ENCODE results near the gene SRMS.

SRMS gene

DNA sequence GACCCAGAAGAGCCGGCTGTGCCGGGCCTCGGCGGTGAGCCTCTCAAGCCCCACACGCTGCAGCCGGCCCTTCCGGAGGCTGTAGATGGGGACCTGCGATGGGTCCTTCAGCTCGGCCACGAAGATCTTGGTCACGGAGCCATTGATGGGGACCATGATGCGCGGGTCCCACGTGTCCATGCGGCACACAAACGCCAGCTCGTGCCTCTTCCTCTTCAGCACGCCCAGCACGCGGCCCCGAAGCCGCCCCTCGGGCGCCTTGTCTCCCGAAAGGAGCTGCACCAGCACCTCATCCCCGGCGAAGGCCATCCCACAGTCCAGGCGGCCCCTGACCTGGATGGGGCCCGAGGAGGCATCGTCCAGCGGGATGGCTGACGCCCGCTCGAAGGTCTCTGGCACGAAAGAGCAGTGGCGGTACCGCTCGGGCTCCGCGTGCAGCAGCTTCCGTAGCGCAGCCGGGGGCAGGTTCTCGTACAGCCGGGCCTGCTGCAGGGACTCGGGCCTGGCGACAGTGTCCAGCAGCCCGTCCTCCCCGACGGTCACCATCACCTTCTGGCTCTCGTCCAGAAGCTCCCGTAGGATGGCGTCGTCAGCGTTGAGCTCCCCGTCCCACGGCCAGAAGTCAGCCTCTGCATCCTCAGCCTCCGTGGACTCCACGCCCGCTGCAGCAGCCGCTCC lies 17.6 kb upstream of the SRMS start:
- Histone ChIP-seq H3K9me2 (replicated peaks; ENCODE audit: insufficient read depth, low read length) (no peaks in the 10 kb centered on the region), H4K20me1 (ENCODE audit: low read depth, low read length) (no peaks in the 10 kb centered on the region), H3K4me3 (ENCODE audit: insufficient read depth, low read length, poor library complexity, severe bottlenecking) (no peak overlapping the region), H3K9me3 (ENCODE audit: insufficient read depth, low read length) (no peaks in the 10 kb centered on the region), H3K4me2 (ENCODE audit: low read depth, low read length, poor library complexity, severe bottlenecking) (no peak overlapping the region), H3F3A (ENCODE audit: insufficient read depth) (no peaks in the 10 kb centered on the region), H3K27me3 (ENCODE audit: low read length) (no peaks in the 10 kb centered on the region), H3K79me2 (ENCODE audit: insufficient read depth, low read length) (no peaks in the 10 kb centered on the region), H2AFZ (ENCODE audit: low read depth, low read length, severe bottlenecking) (no peak overlapping the region), H3K36me3 (ENCODE audit: low read length) (no peaks in the 10 kb centered on the region), H3K27ac (ENCODE audit: low read depth, low read length) (no peak overlapping the region), H3K9ac (ENCODE audit: low read length) (no peak overlapping the region)
- TF ChIP-seq EZH2phosphoT487 (conservative IDR thresholded peaks at IDR 0.05; ENCODE audit: low read length) = no peak
- TF ChIP-seq, protein P1, sequence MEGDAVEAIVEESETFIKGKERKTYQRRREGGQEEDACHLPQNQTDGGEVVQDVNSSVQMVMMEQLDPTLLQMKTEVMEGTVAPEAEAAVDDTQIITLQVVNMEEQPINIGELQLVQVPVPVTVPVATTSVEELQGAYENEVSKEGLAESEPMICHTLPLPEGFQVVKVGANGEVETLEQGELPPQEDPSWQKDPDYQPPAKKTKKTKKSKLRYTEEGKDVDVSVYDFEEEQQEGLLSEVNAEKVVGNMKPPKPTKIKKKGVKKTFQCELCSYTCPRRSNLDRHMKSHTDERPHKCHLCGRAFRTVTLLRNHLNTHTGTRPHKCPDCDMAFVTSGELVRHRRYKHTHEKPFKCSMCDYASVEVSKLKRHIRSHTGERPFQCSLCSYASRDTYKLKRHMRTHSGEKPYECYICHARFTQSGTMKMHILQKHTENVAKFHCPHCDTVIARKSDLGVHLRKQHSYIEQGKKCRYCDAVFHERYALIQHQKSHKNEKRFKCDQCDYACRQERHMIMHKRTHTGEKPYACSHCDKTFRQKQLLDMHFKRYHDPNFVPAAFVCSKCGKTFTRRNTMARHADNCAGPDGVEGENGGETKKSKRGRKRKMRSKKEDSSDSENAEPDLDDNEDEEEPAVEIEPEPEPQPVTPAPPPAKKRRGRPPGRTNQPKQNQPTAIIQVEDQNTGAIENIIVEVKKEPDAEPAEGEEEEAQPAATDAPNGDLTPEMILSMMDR (IDR thresholded peaks at IDR 0.05; ENCODE audit: insufficient read depth, low read length, poor library complexity, severe bottlenecking) = no peak

DNA sequence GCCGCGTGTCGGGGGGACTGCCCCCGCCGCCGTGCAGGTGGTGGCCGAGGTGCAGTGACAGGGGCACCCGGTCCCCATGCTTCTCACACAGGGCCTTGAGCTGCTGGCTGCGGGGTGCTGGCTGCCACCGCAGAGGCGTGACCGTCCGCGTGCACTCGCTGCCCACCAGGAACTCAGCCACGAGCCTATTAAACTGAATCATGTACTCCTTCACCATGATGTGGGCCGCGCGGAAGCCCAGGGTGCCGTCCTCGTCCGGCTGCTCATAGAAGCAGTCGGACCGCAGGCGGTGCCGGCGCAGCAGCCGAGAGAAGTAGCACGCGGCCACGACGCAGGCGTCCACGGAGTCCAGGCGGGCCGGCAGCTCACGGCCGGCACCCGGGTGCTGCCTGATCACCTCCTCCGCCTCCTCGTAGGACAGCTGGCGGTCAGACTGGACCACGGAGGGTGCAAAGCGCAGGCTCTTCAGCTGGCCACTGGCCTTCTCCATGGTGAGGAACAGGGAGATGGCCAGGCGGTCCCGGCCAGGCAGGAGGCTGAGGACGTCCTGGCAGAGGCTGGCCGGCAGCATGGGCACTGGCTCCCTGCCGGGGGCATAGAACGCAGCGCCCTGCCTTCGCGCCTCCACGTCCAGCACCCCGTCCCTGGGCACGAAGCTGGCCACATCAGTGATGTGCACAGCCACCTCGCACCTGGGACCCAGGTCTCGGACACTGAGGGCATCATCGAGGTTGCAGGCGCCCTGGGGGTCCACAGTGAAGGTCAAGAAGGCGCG lies 16.7 kb upstream of the SRMS start:
- no peaks in the 10 kb centered on the region for H3F3A ChIP-seq (ENCODE audit: insufficient read depth)
- no peaks in the 10 kb centered on the region for H4K20me1 ChIP-seq (ENCODE audit: low read depth, low read length)
- no peak overlapping the region for H2AFZ ChIP-seq (ENCODE audit: low read depth, low read length, severe bottlenecking)
- H3K9me2 ChIP-seq (replicated peaks; ENCODE audit: insufficient read depth, low read length) = no peaks in the 10 kb centered on the region
- H3K9ac ChIP-seq (ENCODE audit: low read length) = no peak overlapping the region
- H3K27ac ChIP-seq (ENCODE audit: low read depth, low read length) = no peak overlapping the region
- H3K4me3 ChIP-seq (ENCODE audit: insufficient read depth, low read length, poor library complexity, severe bottlenecking) = no peak overlapping the region
- no peaks in the 10 kb centered on the region for H3K27me3 ChIP-seq (ENCODE audit: low read length)
- no peak for TF ChIP-seq EZH2phosphoT487 (conservative IDR thresholded peaks at IDR 0.05; ENCODE audit: low read length)
- TF ChIP-seq, protein P1 (IDR thresholded peaks at IDR 0.05; ENCODE audit: insufficient read depth, low read length, poor library complexity, severe bottlenecking) = no peak
- H3K9me3 ChIP-seq (ENCODE audit: insufficient read depth, low read length) = no peaks in the 10 kb centered on the region
- H3K36me3 ChIP-seq (ENCODE audit: low read length) = no peaks in the 10 kb centered on the region
- no peak overlapping the region for H3K4me2 ChIP-seq (ENCODE audit: low read depth, low read length, poor library complexity, severe bottlenecking)
- H3K79me2 ChIP-seq (ENCODE audit: insufficient read depth, low read length) = no peaks in the 10 kb centered on the region

DNA sequence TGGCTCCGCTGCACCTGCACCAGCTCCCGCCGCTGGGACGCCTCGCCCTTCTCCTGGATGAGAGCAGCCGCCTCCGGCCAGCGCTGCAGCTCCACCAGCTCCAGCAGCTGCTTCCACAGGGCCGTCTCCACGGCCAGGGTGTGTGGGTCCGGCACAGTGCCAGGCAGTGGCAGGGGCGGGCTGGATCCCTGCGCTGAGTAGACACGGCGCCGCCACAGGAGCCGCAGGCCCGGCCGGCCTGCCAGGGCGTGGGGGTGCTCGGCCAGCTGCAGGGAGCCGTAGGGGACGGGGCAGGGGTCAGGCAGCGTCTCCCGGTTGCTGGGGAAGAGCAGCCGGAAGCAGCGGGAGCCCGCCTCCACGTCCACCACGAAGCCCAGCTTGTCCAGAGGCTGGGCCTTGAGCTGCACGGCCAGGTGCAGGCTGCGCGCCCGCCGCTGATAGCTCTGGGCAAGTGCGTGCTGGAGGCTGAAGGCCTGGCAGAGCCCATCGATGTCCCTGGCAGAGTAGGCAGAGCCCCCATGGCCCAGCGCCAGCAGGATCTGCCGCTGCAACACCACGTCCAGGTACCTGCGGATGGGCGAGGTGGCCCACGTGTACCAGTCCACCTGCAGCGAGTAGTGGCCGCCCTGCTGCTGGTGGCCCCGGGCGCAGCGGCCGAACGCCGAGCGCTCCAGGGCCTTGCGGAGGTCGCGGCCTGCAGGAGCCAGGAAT lies 15.8 kb upstream of the SRMS start:
- Histone ChIP-seq H3K4me3 (ENCODE audit: insufficient read depth, low read length, poor library complexity, severe bottlenecking) (no peak overlapping the region), H2AFZ (ENCODE audit: low read depth, low read length, severe bottlenecking) (no peak overlapping the region), H3F3A (ENCODE audit: insufficient read depth) (no peaks in the 10 kb centered on the region), H3K27me3 (ENCODE audit: low read length) (no peaks in the 10 kb centered on the region), H3K4me2 (ENCODE audit: low read depth, low read length, poor library complexity, severe bottlenecking) (no peak overlapping the region), H4K20me1 (ENCODE audit: low read depth, low read length) (no peaks in the 10 kb centered on the region), H3K9me3 (ENCODE audit: insufficient read depth, low read length) (no peaks in the 10 kb centered on the region), H3K9me2 (replicated peaks; ENCODE audit: insufficient read depth, low read length) (no peaks in the 10 kb centered on the region), H3K9ac (ENCODE audit: low read length) (no peak overlapping the region), H3K36me3 (ENCODE audit: low read length) (no peaks in the 10 kb centered on the region), H3K27ac (ENCODE audit: low read depth, low read length) (no peak overlapping the region), H3K79me2 (ENCODE audit: insufficient read depth, low read length) (no peaks in the 10 kb centered on the region)
- no peak for TF ChIP-seq EZH2phosphoT487 (conservative IDR thresholded peaks at IDR 0.05; ENCODE audit: low read length)
- TF ChIP-seq, protein P1 (IDR thresholded peaks at IDR 0.05; ENCODE audit: insufficient read depth, low read length, poor library complexity, severe bottlenecking) = no peak

Data from SU-DHL-6 (cell line).